HG03520 (cell line): ENCODE data around the gene WDR27.
"Not testable (repeated sequence)": the region's sequence is repeated elsewhere in the genome, so short reads cannot be mapped to it uniquely, and the experiment has no call there.

ENCODE experiments used
- ATAC-seq: cut with Tn5 transposase; IDR thresholded peaks from one replicate; pipeline ENCODE4 v1.9.1; 2021; ENCODE audit warnings: mild to moderate bottlenecking, moderate library complexity; ENCODE audit not compliant: unreplicated experiment

WDR27 gene

DNA sequence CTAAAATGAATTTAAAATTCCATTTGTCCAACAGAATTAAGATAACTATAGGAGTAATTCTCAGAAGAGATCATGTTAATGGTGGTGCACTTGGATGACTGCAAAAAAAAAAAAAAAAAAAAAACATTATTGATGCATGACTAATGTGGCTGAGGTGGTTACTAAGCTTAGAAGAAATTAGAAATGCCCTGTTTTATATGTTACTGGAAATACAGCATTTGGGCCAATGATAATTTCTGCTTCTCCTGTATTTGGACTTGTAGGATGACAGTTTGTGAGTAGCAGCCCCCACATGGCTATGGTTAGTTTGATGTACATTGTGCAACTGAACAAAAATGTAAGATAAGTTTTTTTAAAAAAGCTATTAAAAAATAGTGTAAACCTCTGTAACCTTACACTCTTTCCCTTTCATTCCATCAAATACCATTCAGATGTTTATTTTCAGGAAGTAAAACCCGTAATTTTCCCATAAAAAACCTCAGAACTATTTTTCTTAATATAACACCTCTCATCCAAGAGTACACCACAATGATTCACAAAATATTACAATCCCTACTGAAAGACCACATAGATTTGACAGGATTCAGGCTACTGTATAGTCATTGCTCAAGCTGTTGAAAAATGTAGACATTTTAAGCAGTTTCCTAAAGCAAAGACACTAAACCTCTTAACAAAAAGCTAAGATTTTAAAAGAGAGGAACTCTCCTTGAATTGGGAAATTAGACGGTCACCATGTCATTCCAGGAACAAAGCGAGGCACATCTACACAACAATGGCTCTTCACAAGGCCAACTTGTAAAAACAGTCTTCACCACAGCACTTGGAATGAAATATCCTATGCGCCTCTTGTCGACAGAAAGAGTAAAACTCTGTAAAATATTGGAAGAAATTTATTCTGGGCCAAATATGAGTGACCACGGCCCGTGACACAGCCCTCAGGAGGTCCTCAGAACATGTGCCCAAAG is 83.0 kb downstream of the WDR27 start:
- ATAC-seq, result no peak

DNA sequence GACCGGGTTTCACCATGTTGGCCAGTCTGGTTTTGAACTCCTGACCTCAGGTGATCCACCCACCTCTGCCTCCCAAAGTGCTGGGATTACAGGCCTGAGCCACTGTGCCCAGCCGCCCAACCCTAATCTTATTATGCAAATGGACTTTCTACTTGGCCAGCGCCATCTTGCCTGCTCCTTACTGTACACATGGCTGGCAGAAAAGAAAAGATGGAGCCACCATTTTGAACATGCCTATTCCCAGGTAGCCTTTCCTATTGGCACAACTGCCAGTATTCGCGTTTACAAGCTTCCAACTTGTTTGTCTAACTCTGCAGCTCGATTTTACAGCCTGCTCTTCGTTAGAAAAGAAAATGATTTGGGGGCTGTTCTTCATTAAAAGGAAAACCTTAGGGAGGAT is 84.3 kb downstream of the WDR27 start:
- no peak for ATAC-seq

DNA sequence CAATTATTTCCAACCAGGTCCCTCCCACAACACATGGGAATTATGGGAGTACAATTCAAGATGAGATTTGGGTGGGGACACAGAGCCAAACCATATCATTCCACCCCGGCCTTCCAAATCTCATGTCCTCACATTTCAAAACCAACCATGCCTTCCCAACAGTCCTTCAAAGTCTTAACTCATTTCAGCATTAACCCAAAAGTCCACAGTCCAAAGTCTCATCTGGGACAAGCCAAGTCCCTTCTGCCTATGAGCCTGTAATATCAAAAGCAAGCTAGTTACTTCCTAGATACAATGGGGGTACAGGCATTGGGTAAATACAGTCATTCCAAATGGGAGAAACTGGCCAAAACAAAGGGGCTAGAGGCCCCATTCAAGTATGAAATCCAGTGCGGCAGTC is 93.2 kb downstream of the WDR27 start:
- ATAC-seq, result not testable (repeated sequence)

GRCh38 chr6:169604076-169604475 is 97.8 kb downstream of the WDR27 start:
- ATAC-seq, result no peak

- not testable (repeated sequence) for ATAC-seq
These were observed 100.7 kb downstream of the WDR27 start for GRCh38 chr6:169601129-169601528.

DNA sequence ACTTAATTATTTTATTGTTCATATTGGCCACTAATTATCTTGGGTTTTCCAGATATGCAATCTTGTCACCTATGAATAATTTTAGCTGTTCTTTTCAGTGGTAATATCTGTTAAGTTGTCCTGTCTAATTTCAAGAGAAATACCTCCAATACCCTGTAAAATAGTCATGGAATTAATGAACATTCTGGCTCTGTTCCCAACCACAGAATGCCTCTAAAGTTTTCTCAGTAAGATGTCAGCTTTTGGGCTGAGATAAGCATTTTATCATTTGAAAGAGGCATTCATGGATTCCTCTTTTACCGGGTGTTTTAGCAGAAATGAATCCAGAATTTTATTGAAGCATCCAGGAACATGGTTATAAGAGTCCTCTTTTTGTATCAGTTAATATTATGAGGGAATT is 109.3 kb downstream of the WDR27 start:
- no peak for ATAC-seq

DNA sequence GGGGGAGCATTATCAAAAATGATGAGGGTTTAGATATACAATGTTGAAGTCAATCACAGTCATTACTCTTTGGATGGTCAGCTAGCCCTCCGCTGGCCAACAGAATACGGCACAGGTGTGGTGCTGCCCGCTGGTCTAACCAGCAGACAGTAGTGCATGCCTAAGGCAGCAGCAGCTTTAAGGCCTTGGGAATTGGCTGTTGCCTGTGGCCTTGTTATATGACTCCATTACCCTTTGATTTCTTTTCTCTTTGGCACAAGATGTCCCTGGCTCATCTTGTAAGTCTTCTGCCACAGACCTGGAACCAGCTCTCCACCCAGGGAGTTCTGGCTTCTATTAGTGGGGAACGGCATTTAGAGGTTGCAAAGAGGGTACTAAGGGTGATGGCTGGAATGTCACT is 110.2 kb downstream of the WDR27 start:
- no peak for ATAC-seq

DNA sequence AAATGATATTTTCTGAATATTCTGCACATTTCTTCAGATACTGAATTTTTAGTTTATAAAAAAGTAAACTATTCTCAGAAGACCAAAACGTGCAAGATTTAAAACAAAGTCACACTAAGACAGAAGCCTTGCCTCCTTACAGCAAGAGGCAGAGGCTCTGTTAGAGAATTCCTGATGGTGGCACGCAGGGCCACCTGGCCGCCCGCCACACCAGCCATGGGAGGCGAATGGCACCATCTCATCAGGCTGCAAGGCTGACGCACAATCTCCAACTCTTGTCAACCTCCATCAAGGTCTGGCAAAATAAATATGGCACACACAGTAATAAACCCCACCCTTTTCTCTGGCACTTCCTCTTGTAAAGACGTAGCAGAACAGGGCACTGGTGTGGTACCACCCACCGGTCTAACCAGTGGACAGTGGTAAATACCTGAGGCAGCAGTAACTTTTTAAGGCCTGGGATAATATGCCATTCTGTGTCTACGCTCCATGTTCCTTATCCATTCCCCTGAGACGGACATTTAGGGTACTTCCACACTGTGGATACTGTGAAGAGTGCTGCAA is 111.4 kb downstream of the WDR27 start:
- no peak for ATAC-seq

GRCh38 chr6:169589699-169590257 is 112.1 kb downstream of the WDR27 start:
- peak; percentile 75 for ATAC-seq

GRCh38 chr6:169589293-169589692 is 112.5 kb downstream of the WDR27 start:
- ATAC-seq, result peak; percentile 69

DNA sequence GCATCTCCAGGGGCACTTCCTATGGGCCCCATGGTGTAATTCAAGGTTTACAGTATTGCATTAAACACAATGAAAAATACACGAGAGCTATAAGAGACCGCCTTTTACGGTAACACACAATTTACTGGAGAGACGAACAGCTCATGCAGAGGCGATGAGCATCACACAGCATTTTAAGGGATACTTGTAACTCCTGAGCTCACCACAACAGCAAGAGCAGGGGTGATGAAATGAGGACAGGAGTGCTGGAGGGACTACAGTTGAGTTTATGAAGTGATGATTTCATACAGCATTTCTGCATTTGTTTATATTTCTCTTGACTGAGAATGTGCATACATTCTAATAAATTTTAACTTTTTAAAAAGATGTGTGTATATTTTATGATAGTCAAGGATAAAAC is 113.9 kb downstream of the WDR27 start:
- no peak for ATAC-seq

DNA sequence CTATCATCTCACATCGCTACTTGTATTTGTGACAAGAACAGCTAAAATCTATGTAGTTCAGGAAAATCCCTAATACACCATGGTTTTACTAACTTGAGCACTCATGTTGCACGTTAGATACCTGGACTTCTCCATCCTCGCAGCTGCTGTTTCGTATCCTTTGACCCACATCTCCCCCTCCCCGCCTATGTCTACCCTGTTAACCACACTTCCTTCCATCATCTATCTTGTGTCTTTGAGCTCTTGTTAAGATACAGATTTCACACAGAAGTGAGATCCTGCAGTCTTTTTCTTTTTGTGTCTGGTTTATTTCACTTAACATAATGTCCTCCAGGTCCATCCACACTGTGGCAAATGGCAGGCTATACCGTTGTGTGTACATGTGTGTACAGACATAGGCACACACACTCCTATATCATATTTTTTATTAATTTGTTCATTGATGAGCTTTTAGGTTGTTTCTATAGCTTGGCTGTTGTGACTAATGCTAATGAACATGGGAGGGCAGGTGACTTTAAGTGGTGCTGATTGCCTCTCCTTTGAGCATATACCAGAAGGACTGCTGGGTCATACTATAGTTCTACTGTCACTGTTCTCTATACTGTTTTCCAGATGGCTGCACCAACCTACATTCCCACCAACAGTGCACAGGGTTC is 117.8 kb downstream of the WDR27 start:
- ATAC-seq, result no peak

GRCh38 chr6:169579407-169580111 is 122.3 kb downstream of the WDR27 start:
- no peak for ATAC-seq

DNA sequence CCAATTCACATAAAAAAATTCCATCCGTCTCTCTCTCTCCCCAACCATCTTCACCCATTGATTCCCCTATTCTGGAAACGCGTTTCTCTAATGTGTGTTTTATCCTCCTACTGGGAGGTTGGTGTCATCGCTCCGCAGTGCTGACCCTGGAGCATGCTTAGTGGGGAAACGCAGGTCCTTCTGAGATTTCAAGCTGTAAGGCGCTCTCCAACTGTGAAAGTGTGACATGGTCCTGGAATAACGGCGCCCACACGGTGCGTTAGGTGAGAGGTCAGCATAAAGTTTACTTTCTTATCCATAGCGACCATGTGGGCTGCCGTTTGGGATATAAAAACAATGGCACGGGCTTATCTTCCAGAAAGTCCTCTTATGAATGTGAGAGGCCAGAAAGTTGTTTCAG is 123.9 kb downstream of the WDR27 start:
- ATAC-seq, result no peak

GRCh38 chr6:169577236-169577635 is 124.6 kb downstream of the WDR27 start:
- no peak for ATAC-seq

- no peak for ATAC-seq
These were observed 126.0 kb downstream of the WDR27 start for GRCh38 chr6:169575821-169576220.

DNA sequence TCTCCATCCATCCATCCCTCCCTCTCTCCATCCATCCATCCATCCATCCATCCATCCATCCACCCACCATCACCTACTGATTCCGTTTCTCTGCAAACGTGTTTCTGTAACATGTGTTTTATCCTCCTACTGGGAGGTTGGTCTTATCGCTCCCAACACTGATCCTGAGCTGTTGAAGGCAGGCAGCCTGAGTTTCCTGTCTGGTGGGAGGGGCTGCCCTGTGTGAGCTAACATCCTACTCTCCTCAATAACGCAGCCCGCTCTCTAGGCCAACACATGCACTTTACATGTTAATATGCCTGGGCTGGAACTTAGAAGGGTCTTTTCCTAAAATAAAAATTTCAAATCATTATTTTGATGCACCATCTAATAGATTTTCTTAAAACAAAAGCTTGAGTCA is 126.5 kb downstream of the WDR27 start:
- no peak for ATAC-seq

DNA sequence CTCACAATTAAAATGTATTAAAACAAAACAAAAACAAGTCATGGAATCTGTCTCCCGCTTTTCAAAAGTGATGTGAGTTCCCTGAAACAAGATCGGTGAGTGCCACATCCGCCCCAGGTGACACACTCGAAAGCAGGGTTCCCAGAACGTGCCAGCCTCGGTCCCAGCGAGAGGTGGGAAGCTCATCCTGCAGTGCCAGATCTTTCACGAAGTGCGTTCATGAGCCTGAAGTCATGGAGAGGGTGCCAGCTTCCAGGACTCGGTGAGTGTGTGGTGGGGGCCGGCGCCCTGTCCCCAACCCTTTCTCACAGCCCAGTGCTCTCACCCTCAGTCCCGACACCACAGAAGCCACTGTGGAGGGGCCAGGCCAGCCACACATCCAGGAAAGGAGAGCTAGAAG is 127.4 kb downstream of the WDR27 start:
- ATAC-seq, result no peak

DNA sequence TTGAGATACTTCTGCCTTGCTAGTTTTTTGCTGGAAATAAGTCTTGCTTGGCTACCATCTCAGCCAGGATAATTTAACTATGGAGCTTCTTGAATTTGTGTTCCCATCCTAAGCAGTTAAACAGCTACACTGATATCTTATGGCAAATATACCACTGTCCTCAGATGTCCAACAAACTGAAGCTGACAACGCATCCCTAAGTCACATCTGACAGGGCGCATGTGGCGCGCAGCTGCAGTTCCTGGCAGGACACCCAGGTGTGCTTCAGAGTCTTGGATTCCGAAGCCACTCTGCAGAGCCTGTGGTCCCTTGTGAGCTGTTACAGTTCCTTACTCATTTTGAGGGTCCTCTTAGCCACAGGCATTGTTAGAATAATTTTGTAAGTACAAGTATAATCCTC is 127.9 kb downstream of the WDR27 start:
- ATAC-seq, result no peak

- no peak for ATAC-seq
These were observed 130.5 kb downstream of the WDR27 start for GRCh38 chr6:169571123-169571962.
